Measurements from ENCODE around the gene BPIFB6. TPM values are rescaled to one million over a fixed set of nuclear protein-coding genes. Genes with fewer than 3 reads are reported as not detected.

BPIFB6 gene
- total RNA-seq, 2 experiments from 2014 or later: not detected

GRCh38 chr20:33009214-33010132 is 22.0 kb upstream of the BPIFB6 start:
- no peaks in the 10 kb centered on the region for H3K27me3 Mint-ChIP-seq
- peaks cover 3% of the 10 kb centered on the region for H3K9me3 Mint-ChIP-seq
- peaks cover 2% of the 10 kb centered on the region for H3K36me3 Mint-ChIP-seq
- H3K4me3 Mint-ChIP-seq: no peak overlapping the region
- H3K27ac Mint-ChIP-seq: no peak overlapping the region
- H3K4me1 Mint-ChIP-seq: peaks cover 2% of the 10 kb centered on the region
- DNase-seq: no peak

- Mint-ChIP-seq H3K4me1 (peaks cover 2% of the 10 kb centered on the region), H3K27me3 (no peaks in the 10 kb centered on the region), H3K4me3 (no peak overlapping the region), H3K27ac (no peak overlapping the region), H3K9me3 (peaks cover 3% of the 10 kb centered on the region), H3K36me3 (peaks cover 2% of the 10 kb centered on the region)
- DNase-seq: no peak
These were observed 21.3 kb upstream of the BPIFB6 start for GRCh38 chr20:33010133-33010504.

GRCh38 chr20:33010674-33011449 is 20.6 kb upstream of the BPIFB6 start:
- H3K4me1 Mint-ChIP-seq: peaks cover 2% of the 10 kb centered on the region
- no peaks in the 10 kb centered on the region for H3K36me3 Mint-ChIP-seq
- no peaks in the 10 kb centered on the region for H3K9me3 Mint-ChIP-seq
- DNase-seq: no peak
- no peak overlapping the region for H3K4me3 Mint-ChIP-seq
- no peak overlapping the region for H3K27ac Mint-ChIP-seq
- no peaks in the 10 kb centered on the region for H3K27me3 Mint-ChIP-seq

- H3K27ac Mint-ChIP-seq: no peak overlapping the region
- no peaks in the 10 kb centered on the region for H3K36me3 Mint-ChIP-seq
- peaks cover 6% of the 10 kb centered on the region for H3K4me1 Mint-ChIP-seq
- no peak overlapping the region for H3K4me3 Mint-ChIP-seq
- no peak for DNase-seq
- H3K9me3 Mint-ChIP-seq: no peaks in the 10 kb centered on the region
- H3K27me3 Mint-ChIP-seq: no peaks in the 10 kb centered on the region
These were observed 18.9 kb upstream of the BPIFB6 start for GRCh38 chr20:33012327-33013189.

- DNase-seq: no peak
- no peaks in the 10 kb centered on the region for H3K27me3 Mint-ChIP-seq
- H3K4me1 Mint-ChIP-seq: peaks cover 6% of the 10 kb centered on the region
- H3K4me3 Mint-ChIP-seq: no peak overlapping the region
- H3K36me3 Mint-ChIP-seq: no peaks in the 10 kb centered on the region
- H3K9me3 Mint-ChIP-seq: no peaks in the 10 kb centered on the region
- H3K27ac Mint-ChIP-seq: no peak overlapping the region
These were observed 17.6 kb upstream of the BPIFB6 start for GRCh38 chr20:33013701-33014326.

GRCh38 chr20:33014336-33015113 is 16.9 kb upstream of the BPIFB6 start:
- H3K9me3 Mint-ChIP-seq: no peaks in the 10 kb centered on the region
- no peaks in the 10 kb centered on the region for H3K27me3 Mint-ChIP-seq
- DNase-seq: no peak
- H3K27ac Mint-ChIP-seq: no peak overlapping the region
- no peaks in the 10 kb centered on the region for H3K36me3 Mint-ChIP-seq
- H3K4me1 Mint-ChIP-seq: peaks cover 6% of the 10 kb centered on the region
- H3K4me3 Mint-ChIP-seq: no peak overlapping the region

- H3K9me3 Mint-ChIP-seq: no peaks in the 10 kb centered on the region
- H3K27me3 Mint-ChIP-seq: no peaks in the 10 kb centered on the region
- H3K27ac Mint-ChIP-seq: no peak overlapping the region
- H3K4me3 Mint-ChIP-seq: no peak overlapping the region
- peaks cover 6% of the 10 kb centered on the region for H3K4me1 Mint-ChIP-seq
- no peak for DNase-seq
- no peaks in the 10 kb centered on the region for H3K36me3 Mint-ChIP-seq
These were observed 16.3 kb upstream of the BPIFB6 start for GRCh38 chr20:33015114-33015484.

- Mint-ChIP-seq H3K4me3 (no peak overlapping the region), H3K27me3 (no peaks in the 10 kb centered on the region), H3K9me3 (no peaks in the 10 kb centered on the region), H3K4me1 (peaks cover 6% of the 10 kb centered on the region), H3K27ac (no peak overlapping the region), H3K36me3 (no peaks in the 10 kb centered on the region)
- no peak for DNase-seq
These were observed 15.5 kb upstream of the BPIFB6 start for GRCh38 chr20:33015700-33016580.

- DNase-seq: no peak
- H3K4me3 Mint-ChIP-seq: no peak overlapping the region
- no peak overlapping the region for H3K27ac Mint-ChIP-seq
- H3K4me1 Mint-ChIP-seq: peaks cover 6% of the 10 kb centered on the region
- no peaks in the 10 kb centered on the region for H3K9me3 Mint-ChIP-seq
- no peaks in the 10 kb centered on the region for H3K27me3 Mint-ChIP-seq
- H3K36me3 Mint-ChIP-seq: no peaks in the 10 kb centered on the region
These were observed 14.8 kb upstream of the BPIFB6 start for GRCh38 chr20:33016581-33017109.

GRCh38 chr20:33017542-33017941 is 13.9 kb upstream of the BPIFB6 start:
- H3K4me1 Mint-ChIP-seq: peaks cover 6% of the 10 kb centered on the region
- H3K36me3 Mint-ChIP-seq: no peaks in the 10 kb centered on the region
- DNase-seq: no peak
- no peak overlapping the region for H3K4me3 Mint-ChIP-seq
- H3K9me3 Mint-ChIP-seq: no peaks in the 10 kb centered on the region
- H3K27me3 Mint-ChIP-seq: no peaks in the 10 kb centered on the region
- no peak overlapping the region for H3K27ac Mint-ChIP-seq

- H3K27ac Mint-ChIP-seq: no peak overlapping the region
- H3K9me3 Mint-ChIP-seq: no peaks in the 10 kb centered on the region
- no peak for DNase-seq
- no peaks in the 10 kb centered on the region for H3K27me3 Mint-ChIP-seq
- H3K4me1 Mint-ChIP-seq: peaks cover 6% of the 10 kb centered on the region
- no peaks in the 10 kb centered on the region for H3K36me3 Mint-ChIP-seq
- H3K4me3 Mint-ChIP-seq: no peak overlapping the region
These were observed 13.1 kb upstream of the BPIFB6 start for GRCh38 chr20:33018169-33018931.

- H3K4me1 Mint-ChIP-seq: peaks cover 6% of the 10 kb centered on the region
- no peak for DNase-seq
- no peak overlapping the region for H3K4me3 Mint-ChIP-seq
- H3K27me3 Mint-ChIP-seq: no peaks in the 10 kb centered on the region
- no peaks in the 10 kb centered on the region for H3K36me3 Mint-ChIP-seq
- H3K27ac Mint-ChIP-seq: no peak overlapping the region
- no peaks in the 10 kb centered on the region for H3K9me3 Mint-ChIP-seq
These were observed 11.8 kb upstream of the BPIFB6 start for GRCh38 chr20:33019465-33020277.

All from activated naive CD8-positive, alpha-beta T cell treated with anti-CD3 and anti-CD28 coated beads for 36 hours (primary cell).